ENCODE results near the gene CAMTA1. TPM values are rescaled to one million over a fixed set of nuclear protein-coding genes. Genes with fewer than 3 reads are reported as not detected.

The CAMTA1 gene
- total RNA-seq, 1 donor from 2014 or later: 81.6 TPM

DNA sequence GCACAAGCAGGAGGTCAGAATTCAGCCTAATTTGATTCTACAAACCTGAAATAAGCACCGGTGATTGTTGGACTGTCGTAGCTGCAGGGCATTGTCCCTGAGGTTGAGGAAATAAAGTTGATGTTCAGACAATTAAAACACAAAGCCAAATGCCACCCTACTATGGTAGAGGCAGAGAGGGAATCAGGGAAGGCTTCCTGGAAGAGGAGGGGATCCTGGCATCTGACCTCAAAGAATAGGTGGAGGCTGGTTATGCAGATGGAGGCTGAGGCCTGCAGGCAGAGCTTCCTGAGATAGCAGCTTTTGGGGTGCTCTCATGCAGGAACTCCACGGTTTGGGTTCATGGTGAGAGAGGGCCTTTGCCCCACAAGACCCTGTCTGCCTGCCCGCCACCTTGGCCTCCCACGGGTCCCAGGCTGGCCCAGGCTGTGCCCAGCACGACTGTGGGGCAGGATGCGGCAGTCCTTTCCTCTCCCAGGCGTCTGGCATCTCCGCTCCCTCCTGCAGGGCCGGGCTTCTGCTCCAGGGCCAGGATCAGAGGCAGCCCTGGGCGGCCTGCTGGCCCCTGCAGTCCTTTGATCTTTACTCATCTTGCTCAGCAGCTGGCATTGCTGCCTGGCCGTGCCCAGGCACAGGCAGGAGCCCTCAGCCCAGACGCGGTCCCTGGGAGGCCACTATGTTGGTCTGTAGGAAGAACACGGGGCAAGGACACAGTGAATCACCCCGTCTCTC lies 851.7 kb downstream of the CAMTA1 start:
- H3K4me1 Mint-ChIP-seq (ENCODE audit: unreplicated experiment): no peaks in the 10 kb centered on the region
- no peak overlapping the region for H3K4me3 Mint-ChIP-seq (ENCODE audit: unreplicated experiment)
- TF ChIP-seq, protein P1, sequence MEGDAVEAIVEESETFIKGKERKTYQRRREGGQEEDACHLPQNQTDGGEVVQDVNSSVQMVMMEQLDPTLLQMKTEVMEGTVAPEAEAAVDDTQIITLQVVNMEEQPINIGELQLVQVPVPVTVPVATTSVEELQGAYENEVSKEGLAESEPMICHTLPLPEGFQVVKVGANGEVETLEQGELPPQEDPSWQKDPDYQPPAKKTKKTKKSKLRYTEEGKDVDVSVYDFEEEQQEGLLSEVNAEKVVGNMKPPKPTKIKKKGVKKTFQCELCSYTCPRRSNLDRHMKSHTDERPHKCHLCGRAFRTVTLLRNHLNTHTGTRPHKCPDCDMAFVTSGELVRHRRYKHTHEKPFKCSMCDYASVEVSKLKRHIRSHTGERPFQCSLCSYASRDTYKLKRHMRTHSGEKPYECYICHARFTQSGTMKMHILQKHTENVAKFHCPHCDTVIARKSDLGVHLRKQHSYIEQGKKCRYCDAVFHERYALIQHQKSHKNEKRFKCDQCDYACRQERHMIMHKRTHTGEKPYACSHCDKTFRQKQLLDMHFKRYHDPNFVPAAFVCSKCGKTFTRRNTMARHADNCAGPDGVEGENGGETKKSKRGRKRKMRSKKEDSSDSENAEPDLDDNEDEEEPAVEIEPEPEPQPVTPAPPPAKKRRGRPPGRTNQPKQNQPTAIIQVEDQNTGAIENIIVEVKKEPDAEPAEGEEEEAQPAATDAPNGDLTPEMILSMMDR (IDR thresholded peaks at IDR 0.05): no peak
- no peaks in the 10 kb centered on the region for H3K36me3 Mint-ChIP-seq (ENCODE audit: unreplicated experiment)
- no peak for DNase-seq (ENCODE audit: extremely low spot score, unreplicated experiment)
- H3K9me3 Mint-ChIP-seq (ENCODE audit: unreplicated experiment): no peaks in the 10 kb centered on the region
- peaks cover 2% of the 10 kb centered on the region for H3K27me3 Mint-ChIP-seq (ENCODE audit: unreplicated experiment)
- H3K27ac Mint-ChIP-seq (ENCODE audit: unreplicated experiment): no peak overlapping the region

DNA sequence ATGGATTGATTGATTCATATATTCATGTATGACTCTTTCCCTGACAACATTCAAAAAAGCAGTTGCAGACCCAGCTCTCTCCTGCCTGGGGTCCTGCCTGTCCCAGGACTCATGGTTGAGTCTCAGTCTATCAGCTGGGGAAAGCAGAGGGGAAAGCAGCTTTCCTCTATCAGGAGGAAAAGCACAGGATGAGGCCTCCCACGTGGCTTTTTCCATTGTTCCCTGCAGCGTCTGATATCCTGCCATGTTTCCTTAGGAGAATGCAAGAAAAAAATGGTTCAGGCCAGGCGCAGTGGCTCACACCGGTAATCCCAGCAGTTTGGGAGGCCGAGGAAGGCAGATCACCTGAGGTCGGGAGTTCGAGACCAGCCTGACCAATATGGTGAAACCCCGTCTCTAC lies 852.8 kb downstream of the CAMTA1 start:
- H3K9me3 Mint-ChIP-seq (ENCODE audit: unreplicated experiment): no peaks in the 10 kb centered on the region
- peaks cover 2% of the 10 kb centered on the region for H3K27me3 Mint-ChIP-seq (ENCODE audit: unreplicated experiment)
- no peak overlapping the region for H3K27ac Mint-ChIP-seq (ENCODE audit: unreplicated experiment)
- no peaks in the 10 kb centered on the region for H3K36me3 Mint-ChIP-seq (ENCODE audit: unreplicated experiment)
- no peaks in the 10 kb centered on the region for H3K4me1 Mint-ChIP-seq (ENCODE audit: unreplicated experiment)
- TF ChIP-seq, protein P1 (IDR thresholded peaks at IDR 0.05): no peak
- H3K4me3 Mint-ChIP-seq (ENCODE audit: unreplicated experiment): no peak overlapping the region
- DNase-seq (ENCODE audit: extremely low spot score, unreplicated experiment): no peak

DNA sequence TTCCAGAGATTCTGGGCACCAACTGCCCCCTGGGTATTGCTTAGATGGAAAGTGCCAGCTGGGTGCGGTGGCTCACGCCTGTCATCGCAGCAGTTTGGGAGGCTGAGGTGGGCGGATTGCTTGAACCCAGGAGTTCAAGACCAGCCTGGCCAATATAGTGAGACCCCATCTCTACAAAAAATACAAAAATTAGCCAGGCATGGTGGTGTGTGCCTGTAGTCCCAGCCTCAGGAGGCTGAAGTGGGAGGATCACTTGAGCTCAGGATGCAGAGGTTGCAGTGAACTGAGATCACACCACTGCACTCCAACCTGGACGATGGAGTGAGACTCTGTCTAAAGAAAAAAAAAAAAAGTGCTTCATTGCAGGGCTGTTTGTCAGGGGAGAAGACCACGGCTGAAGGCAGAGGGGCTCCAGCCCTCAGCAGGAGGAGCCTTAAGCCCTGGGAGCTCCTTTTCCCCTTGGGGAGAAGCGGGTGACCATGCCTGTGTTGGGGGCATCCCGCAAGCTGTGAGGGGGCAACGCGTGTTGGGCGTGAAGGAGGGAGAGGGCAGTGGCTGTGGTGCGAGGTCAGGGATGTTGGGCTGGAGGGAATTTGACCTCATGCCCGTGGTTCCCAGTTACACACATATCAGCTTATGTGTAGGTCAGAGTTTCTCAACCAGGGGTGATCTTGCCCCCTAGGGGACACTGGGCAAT lies 854.3 kb downstream of the CAMTA1 start:
- Mint-ChIP-seq H3K4me3 (ENCODE audit: unreplicated experiment) (no peak overlapping the region), H3K9me3 (ENCODE audit: unreplicated experiment) (no peaks in the 10 kb centered on the region), H3K27me3 (ENCODE audit: unreplicated experiment) (peaks cover 2% of the 10 kb centered on the region), H3K27ac (ENCODE audit: unreplicated experiment) (no peak overlapping the region), H3K4me1 (ENCODE audit: unreplicated experiment) (no peaks in the 10 kb centered on the region), H3K36me3 (ENCODE audit: unreplicated experiment) (no peaks in the 10 kb centered on the region)
- TF ChIP-seq, protein P1 (IDR thresholded peaks at IDR 0.05): no peak
- no peak for DNase-seq (ENCODE audit: extremely low spot score, unreplicated experiment)

DNA sequence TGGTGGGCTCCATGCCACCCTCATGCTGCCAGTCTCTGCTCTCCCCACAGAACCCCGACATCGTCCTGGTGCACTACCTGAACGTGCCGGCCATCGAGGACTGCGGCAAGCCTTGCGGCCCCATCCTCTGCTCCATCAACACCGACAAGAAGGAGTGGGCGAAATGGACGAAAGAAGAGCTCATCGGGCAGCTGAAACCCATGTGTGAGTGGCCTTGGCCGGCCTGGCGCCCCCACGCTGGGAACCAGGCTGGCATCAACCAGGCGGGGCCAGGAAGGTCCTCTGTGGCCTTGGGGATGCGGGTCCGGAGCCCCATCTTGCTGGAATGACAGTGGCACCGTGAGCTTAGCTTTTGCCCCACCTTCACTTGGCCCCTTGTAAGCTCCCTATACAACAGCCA lies 855.1 kb downstream of the CAMTA1 start:
- Mint-ChIP-seq H3K9me3 (ENCODE audit: unreplicated experiment) (no peaks in the 10 kb centered on the region), H3K36me3 (ENCODE audit: unreplicated experiment) (no peaks in the 10 kb centered on the region), H3K27me3 (ENCODE audit: unreplicated experiment) (peaks cover 2% of the 10 kb centered on the region), H3K27ac (ENCODE audit: unreplicated experiment) (no peak overlapping the region), H3K4me1 (ENCODE audit: unreplicated experiment) (peaks cover 7% of the 10 kb centered on the region), H3K4me3 (ENCODE audit: unreplicated experiment) (no peak overlapping the region)
- DNase-seq (ENCODE audit: extremely low spot score, unreplicated experiment): no peak
- TF ChIP-seq, protein P1 (IDR thresholded peaks at IDR 0.05): no peak

DNA sequence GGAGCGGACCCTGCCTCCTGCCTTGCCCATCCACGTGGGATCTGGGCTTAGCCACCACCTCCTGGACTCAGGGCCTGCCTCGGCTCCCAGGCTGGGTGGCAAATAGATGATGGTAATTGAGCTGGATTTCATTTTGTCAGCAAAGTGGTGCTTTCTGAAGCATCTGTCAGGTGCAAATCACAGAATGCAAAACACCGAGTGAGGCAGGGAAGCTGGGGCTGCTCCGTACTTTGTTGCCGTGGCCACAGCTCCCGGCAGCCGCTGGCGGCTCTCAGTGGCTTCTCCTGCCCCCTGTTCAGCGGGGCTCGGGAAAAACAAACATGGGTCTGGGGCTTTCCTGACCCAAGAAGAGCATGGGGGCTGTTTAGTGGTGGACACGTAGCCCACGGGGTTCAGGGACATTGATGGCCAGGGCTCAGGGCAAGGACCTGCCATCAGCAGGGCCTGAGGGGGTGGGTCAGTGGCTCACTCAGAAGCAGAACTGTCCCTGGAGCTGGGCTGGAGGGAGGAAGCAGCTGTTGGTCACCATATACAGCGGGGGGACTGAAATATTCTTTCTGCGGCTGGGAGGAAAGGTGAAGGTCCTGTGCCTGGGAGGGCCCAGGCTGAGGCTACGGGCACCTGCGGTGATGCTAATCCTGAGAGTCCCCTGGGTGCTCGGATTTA lies 855.8 kb downstream of the CAMTA1 start:
- DNase-seq (ENCODE audit: extremely low spot score, unreplicated experiment): no peak
- no peaks in the 10 kb centered on the region for H3K9me3 Mint-ChIP-seq (ENCODE audit: unreplicated experiment)
- H3K4me3 Mint-ChIP-seq (ENCODE audit: unreplicated experiment): no peak overlapping the region
- TF ChIP-seq, protein P1 (IDR thresholded peaks at IDR 0.05): no peak
- peaks cover 9% of the 10 kb centered on the region for H3K4me1 Mint-ChIP-seq (ENCODE audit: unreplicated experiment)
- no peaks in the 10 kb centered on the region for H3K36me3 Mint-ChIP-seq (ENCODE audit: unreplicated experiment)
- H3K27me3 Mint-ChIP-seq (ENCODE audit: unreplicated experiment): peaks cover 2% of the 10 kb centered on the region
- H3K27ac Mint-ChIP-seq (ENCODE audit: unreplicated experiment): no peak overlapping the region
